Loucy (cell line): ENCODE results near the gene CARD9.

Experiments used
- H2AFZ ChIP-seq: fragments of 200-600 bp; sonication (generic); 2 replicates; pipeline ENCODE4 v1.6.0; 2016; ENCODE audit warnings: antibody characterized with exemption, mild to moderate bottlenecking, low read length, moderate library complexity
- H3F3A ChIP-seq: fragments of 200-600 bp; 2 replicates; pipeline ENCODE4 v1.6.0; 2016; ENCODE audit warnings: antibody characterized with exemption, low read depth, mild to moderate bottlenecking
- H3K27me3 ChIP-seq: fragments of 200-600 bp; sonication (generic); 2 replicates; pipeline ENCODE4 v1.6.1; 2014; ENCODE audit warnings: low read length, mild to moderate bottlenecking; ENCODE audit not compliant: insufficient read depth, poor library complexity, severe bottlenecking
- H3K36me3 ChIP-seq: fragments of 200-600 bp; sonication (generic); 2 replicates; pipeline ENCODE4 v1.6.1; 2016; ENCODE audit warnings: low read length; ENCODE audit not compliant: insufficient read depth
- H3K4me1 ChIP-seq: fragments of 200-600 bp; sonication (generic); 2 replicates; pipeline ENCODE4 v1.5.1; 2014; ENCODE audit warnings: low read length, mild to moderate bottlenecking; ENCODE audit not compliant: insufficient read depth, poor library complexity, severe bottlenecking
- H3K4me2 ChIP-seq: fragments of 200-600 bp; sonication (generic); 2 replicates; pipeline ENCODE4 v1.6.0; 2014; ENCODE audit warnings: antibody characterized with exemption, low read length, low read depth, mild to moderate bottlenecking; ENCODE audit not compliant: poor library complexity, severe bottlenecking
- H3K4me3 ChIP-seq: fragments of 200-600 bp; sonication (generic); 2 replicates; pipeline ENCODE4 v1.5.1; 2014; ENCODE audit warnings: low read length, mild to moderate bottlenecking, mixed read lengths; ENCODE audit not compliant: poor library complexity, severe bottlenecking
- H3K79me2 ChIP-seq: fragments of 200-600 bp; sonication (generic); 2 replicates; pipeline ENCODE4 v1.6.1; 2014; ENCODE audit warnings: low read length; ENCODE audit not compliant: insufficient read depth
- H3K9ac ChIP-seq: fragments of 200-600 bp; sonication (generic); 2 replicates; pipeline ENCODE4 v1.6.0; 2014; ENCODE audit warnings: mild to moderate bottlenecking, low read depth, low read length, moderate library complexity; ENCODE audit not compliant: poor library complexity, severe bottlenecking
- H3K9me2 ChIP-seq: fragments of 200-600 bp; sonication (generic); replicated peaks from 2 replicates; pipeline ENCODE4 v1.6.1; 2016; ENCODE audit warnings: low read depth, low read length, mixed read lengths
- H3K9me3 ChIP-seq: fragments of 200-600 bp; sonication (generic); 2 replicates; pipeline ENCODE4 v1.6.1; 2014; ENCODE audit warnings: mild to moderate bottlenecking, antibody characterized with exemption, low read length, low read depth; ENCODE audit not compliant: insufficient read depth
- H4K20me1 ChIP-seq: fragments of 200-600 bp; sonication (generic); 2 replicates; pipeline ENCODE4 v1.6.0; 2014; ENCODE audit warnings: antibody characterized with exemption, low read length, mild to moderate bottlenecking; ENCODE audit not compliant: insufficient read depth, poor library complexity, severe bottlenecking
- CTCF ChIP-seq: fragments of 200-600 bp; sonication (generic); conservative IDR thresholded peaks from 2 replicates; pipeline ENCODE4 v1.5.1; 2014; ENCODE audit warnings: mild to moderate bottlenecking, antibody characterized with exemption, low read length
- EZH2phosphoT487 ChIP-seq: fragments of 200-600 bp; IDR thresholded peaks from 2 replicates; pipeline ENCODE4 v1.6.1; 2018; ENCODE audit warnings: antibody characterized with exemption, mild to moderate bottlenecking, moderate library complexity, borderline replicate concordance

CARD9 gene

GRCh38 chr9:136335296-136336155, 37.9 kb downstream of the CARD9 start:
- Histone ChIP-seq H4K20me1 (peaks cover 5% of the 10 kb centered on the region), H3K9me3 (no peaks in the 10 kb centered on the region), H3K4me1 (no peaks in the 10 kb centered on the region)

GRCh38 chr9:136334541-136334940, 38.9 kb downstream of the CARD9 start:
- Histone ChIP-seq H3K4me3 (no peak overlapping the region), H3K79me2 (peaks cover 11% of the 10 kb centered on the region; the same call in 1 of the 2 replicates), H4K20me1 (peaks cover 5% of the 10 kb centered on the region), H3K27me3 (no peaks in the 10 kb centered on the region), H3K9me2 (no peaks in the 10 kb centered on the region), H3K4me1 (peaks cover 6% of the 10 kb centered on the region), H3K36me3 (no peaks in the 10 kb centered on the region), H2AFZ (no peak overlapping the region), H3F3A (no peaks in the 10 kb centered on the region), H3K4me2 (no peak overlapping the region), H3K9ac (no peak overlapping the region), H3K9me3 (no peaks in the 10 kb centered on the region)
- TF ChIP-seq EZH2phosphoT487 = no peak
- TF ChIP-seq CTCF = no peak

More at GRCh38 chr9:136335296-136336155, 37.9 kb downstream of the CARD9 start:
- Histone ChIP-seq H2AFZ (no peak overlapping the region), H3K27me3 (no peaks in the 10 kb centered on the region), H3K9me2 (no peaks in the 10 kb centered on the region), H3K4me2 (no peak overlapping the region), H3K36me3 (no peaks in the 10 kb centered on the region), H3K9ac (no peak overlapping the region), H3K79me2 (peaks cover 2% of the 10 kb centered on the region; the same call in 1 of the 2 replicates), H3K4me3 (no peak overlapping the region), H3F3A (no peaks in the 10 kb centered on the region)
- TF ChIP-seq EZH2phosphoT487 = no peak
- no peak for TF ChIP-seq CTCF

GRCh38 chr9:136333486-136333885, 40.0 kb downstream of the CARD9 start:
- H4K20me1 ChIP-seq = peaks cover 8% of the 10 kb centered on the region
- H3K79me2 ChIP-seq = peaks cover 22% of the 10 kb centered on the region
- peaks cover 17% of the 10 kb centered on the region for H3K4me1 ChIP-seq
- no peaks in the 10 kb centered on the region for H3F3A ChIP-seq
- H3K36me3 ChIP-seq = no peaks in the 10 kb centered on the region
- no peaks in the 10 kb centered on the region for H3K9me3 ChIP-seq
- no peak overlapping the region for H3K4me2 ChIP-seq
- no peak overlapping the region for H3K4me3 ChIP-seq
- no peaks in the 10 kb centered on the region for H3K27me3 ChIP-seq
- H3K9ac ChIP-seq = no peak overlapping the region
- no peaks in the 10 kb centered on the region for H3K9me2 ChIP-seq
- no peak overlapping the region for H2AFZ ChIP-seq
- TF ChIP-seq CTCF = no peak
- TF ChIP-seq EZH2phosphoT487 = no peak
